CD4-positive, alpha-beta T cell treated with Interleukin-6 for 4 hours (primary cell): ENCODE measurements around the gene XIRP2.

Experiments
- DNase-seq: peaks from one replicate; pipeline ENCODE4 v3.0.0-alpha.2; 2020; ENCODE audit warnings: mixed read lengths

XIRP2 gene

DNA sequence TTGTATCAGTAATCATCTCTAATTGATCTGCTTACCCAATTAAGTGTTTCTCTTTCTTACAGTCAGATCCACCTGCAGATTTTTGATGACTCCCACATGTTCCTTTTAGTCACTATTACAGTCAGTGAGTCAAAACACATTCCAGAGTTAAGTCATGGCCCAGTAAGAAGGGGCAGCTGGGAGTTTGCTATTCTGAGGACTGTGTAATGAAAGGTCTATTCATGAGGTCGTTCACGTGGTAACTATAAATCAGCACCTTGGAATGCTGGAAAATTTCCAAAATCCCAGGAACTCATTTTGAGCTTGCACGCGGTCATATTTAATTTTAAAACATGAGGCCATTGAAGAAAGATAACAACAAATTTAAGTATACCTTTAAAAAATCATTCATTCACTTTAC is 252.5 kb downstream of the XIRP2 start:
- no peak for DNase-seq

GRCh38 chr2:167142554-167142953 is 254.3 kb downstream of the XIRP2 start:
- DNase-seq = no peak

GRCh38 chr2:167144179-167144898 is 256.1 kb downstream of the XIRP2 start:
- no peak for DNase-seq

GRCh38 chr2:167147271-167147941 is 259.1 kb downstream of the XIRP2 start:
- DNase-seq = no peak

GRCh38 chr2:167151894-167152293 is 263.6 kb downstream of the XIRP2 start:
- no peak for DNase-seq

DNA sequence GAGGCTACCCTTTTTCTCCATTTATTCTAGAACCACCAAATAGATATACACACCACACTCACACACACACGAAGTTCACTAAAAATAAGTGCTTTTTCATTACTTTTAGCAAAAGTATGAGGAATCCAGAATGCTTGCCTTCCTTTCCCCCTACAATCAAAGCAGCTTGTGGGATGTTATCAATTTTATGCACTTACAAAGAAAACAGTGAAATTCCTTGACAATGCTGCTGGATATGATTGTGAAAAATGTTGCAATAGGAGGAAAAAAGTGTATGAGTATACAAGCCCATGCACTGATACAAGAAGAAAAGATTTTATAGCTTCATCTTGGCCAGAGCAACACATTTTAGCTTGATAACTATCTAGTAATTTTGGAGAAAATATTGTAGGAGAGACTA is 269.2 kb downstream of the XIRP2 start:
- no peak for DNase-seq

DNA sequence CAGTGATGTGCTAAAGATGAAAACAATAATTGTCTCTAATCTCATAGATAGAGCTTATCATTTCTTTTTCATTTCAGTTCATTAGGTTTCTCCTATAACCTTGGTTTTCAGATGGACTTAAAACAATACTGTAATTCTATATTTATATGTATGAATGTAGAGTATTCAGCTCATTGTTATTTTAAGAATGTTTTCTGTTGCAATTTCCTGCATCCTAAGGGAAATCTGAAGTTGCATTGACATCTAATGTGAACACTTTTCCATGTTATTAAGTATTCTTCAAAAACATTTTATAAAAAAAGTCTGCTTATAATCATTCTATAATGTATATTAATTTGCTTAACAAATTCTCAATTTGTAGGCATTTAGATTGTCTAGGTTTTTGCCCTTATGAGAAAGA is 288.9 kb downstream of the XIRP2 start:
- DNase-seq = no peak

GRCh38 chr2:167181134-167181533 is 292.9 kb downstream of the XIRP2 start:
- DNase-seq = no peak

DNA sequence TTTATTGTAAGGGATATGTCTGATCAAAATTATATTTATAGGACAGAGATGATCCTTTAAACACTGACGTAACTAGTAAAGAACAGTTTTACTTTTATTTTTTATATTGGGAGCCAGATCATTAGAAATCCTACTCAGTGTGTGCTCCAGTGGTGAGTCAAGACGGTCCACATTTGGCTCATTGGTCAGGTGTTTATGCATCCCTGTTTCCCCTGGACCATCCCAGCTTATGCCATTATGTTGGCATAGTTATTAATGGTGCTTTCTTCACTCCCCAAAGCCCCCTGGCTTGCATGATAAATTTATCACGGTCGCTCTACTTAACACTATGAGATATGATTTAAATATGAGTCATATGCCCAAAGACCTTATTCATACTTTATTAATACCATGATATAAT is 293.4 kb downstream of the XIRP2 start:
- no peak for DNase-seq

- DNase-seq = no peak
These were observed 294.1 kb downstream of the XIRP2 start for GRCh38 chr2:167182403-167182802.

GRCh38 chr2:167183931-167184330 is 295.7 kb downstream of the XIRP2 start:
- no peak for DNase-seq

GRCh38 chr2:167186465-167186864 is 298.2 kb downstream of the XIRP2 start:
- DNase-seq = no peak

GRCh38 chr2:167187049-167187727 is 298.9 kb downstream of the XIRP2 start:
- no peak for DNase-seq

- DNase-seq = no peak
These were observed 300.0 kb downstream of the XIRP2 start for GRCh38 chr2:167187978-167188967.

DNA sequence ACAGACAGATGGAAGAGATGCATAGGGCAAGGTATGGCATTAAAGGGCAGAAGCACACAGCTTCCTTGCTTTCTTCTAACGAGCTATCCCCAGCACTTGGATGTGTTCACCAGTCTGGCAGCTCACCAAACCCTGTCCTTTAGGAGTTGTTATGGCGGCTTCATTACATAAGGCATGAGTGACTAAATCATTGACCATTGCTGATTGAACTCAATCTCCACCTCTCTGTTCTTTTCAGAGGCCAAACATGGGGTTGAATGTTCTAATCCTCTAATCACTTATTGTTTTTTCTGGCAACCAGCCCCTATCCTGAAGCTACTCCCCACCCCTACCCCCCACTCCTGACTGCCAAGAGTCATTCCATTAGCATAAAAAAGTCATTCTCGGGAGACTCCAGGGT is 301.8 kb downstream of the XIRP2 start:
- no peak for DNase-seq

- DNase-seq = no peak
These were observed 303.3 kb downstream of the XIRP2 start for GRCh38 chr2:167191588-167191987.

- DNase-seq = no peak
These were observed 304.6 kb downstream of the XIRP2 start for GRCh38 chr2:167192833-167193232.

DNA sequence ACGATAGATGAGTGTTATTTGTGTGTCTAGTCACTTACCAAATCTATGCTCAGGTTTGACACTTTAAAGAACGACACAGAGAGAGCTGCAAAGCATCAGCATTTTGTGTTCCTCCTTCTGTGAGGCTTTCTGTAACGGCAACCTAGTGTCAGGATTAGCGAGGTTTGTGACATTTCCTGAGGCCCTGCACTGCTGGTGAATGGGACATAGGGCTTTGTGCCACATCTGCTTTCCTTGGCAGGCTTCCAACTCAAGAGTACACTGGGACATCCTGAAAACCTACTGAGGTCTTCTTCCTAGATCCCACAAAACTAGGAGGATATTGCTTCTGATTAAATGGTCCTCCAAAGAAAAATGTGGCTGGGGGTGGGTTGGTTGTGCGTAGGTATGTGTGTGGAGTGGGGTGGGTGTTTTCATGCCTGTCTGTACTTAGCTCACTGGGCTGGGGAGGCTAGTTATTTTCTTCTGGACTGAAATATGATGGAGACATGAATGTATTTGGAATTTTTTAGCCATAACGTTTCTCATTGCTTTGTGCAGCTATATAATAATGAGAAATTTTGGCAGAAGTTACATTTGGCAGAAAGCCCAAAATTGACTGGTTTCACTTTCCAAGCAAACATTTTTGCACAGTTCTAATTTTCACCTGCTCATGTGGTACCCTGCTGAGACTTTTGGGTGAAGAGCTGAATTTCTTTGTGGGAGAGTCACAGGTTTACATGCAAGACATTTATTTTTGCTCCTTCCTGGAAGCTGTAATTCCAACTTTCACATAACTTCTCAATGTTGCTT is 308.4 kb downstream of the XIRP2 start:
- DNase-seq = no peak

- DNase-seq = no peak
These were observed 309.7 kb downstream of the XIRP2 start for GRCh38 chr2:167198009-167198408.

DNA sequence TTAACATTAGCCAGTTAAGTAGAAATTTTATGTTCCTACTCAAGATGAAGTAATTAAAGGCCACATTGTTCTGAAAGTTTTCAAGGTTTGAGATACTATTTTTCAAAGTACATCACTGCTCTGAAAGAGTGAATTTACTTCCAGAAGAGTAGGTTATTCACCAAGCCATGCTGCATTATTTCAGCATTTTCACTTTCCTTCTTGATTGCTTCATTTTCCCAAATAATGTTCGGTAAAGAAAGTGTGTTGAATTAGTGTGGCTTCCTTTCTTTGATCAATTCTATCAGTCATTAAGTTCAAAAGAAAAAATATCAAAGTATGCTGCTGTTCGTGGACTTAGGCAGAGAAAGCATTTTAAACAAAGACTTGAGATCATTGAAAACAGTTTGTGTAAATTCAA is 310.3 kb downstream of the XIRP2 start:
- DNase-seq = no peak

DNA sequence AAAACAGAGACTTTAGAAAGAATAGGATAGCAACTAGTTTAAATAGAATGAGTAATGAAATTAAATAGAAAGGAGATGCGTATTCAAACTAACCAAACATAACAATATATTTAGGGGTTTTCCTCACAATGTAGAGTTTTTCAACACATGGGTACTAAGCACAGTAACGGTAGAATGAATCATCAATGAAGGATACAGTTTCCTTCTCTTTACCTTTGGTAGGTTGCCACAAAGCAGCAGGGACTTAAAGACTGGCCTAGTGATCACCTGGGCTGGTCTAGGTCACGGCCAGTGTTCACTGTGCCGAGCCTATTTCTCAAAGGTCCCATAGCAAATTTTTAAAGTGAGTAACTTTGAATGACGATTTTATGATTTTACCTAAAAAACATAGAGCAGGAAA is 311.7 kb downstream of the XIRP2 start:
- no peak for DNase-seq

GRCh38 chr2:167209784-167210183 is 321.5 kb downstream of the XIRP2 start:
- no peak for DNase-seq
